Activated CD4-positive, alpha-beta T cell treated with anti-CD3 and anti-CD28 coated beads, Interleukin-2, amount 10 ng/mL, durations not matched to agents 7 days and 5 days (primary cell): Measurements from ENCODE around the gene GRAMD1C. TPM values are rescaled to one million over a fixed set of nuclear protein-coding genes. Genes with fewer than 3 reads are reported as not detected.

ENCODE experiments used
- CTCF ChIA-PET: fragments of 350-600 bp; sonication (Branson Sonifier 250); formaldehyde crosslinking; loops from one replicate; lab custom pipeline; 2021; ENCODE audit warnings: antibody characterized with exemption; lab: Charles Lee
- POLR2A ChIA-PET: fragments of 350-600 bp; sonication (Branson Sonifier 250); formaldehyde crosslinking; loops from one replicate; lab custom pipeline; 2021; ENCODE audit warnings: antibody characterized with exemption; lab: Charles Lee
- DNase-seq: peaks from one replicate; pipeline ENCODE4 v3.0.0-alpha.2; 2020
- H3K27ac Mint-ChIP-seq: one replicate; pipeline ENCODE4 v1.8.0; 2021; ENCODE audit warnings: mild to moderate bottlenecking, moderate library complexity, mixed read lengths
- H3K27me3 Mint-ChIP-seq: one replicate; pipeline ENCODE4 v1.8.0; 2021; ENCODE audit warnings: mixed read lengths
- H3K36me3 Mint-ChIP-seq: one replicate; pipeline ENCODE4 v1.8.0; 2021; ENCODE audit warnings: low read depth, mixed read lengths
- H3K4me1 Mint-ChIP-seq: one replicate; pipeline ENCODE4 v1.8.0; 2021; ENCODE audit warnings: mixed read lengths
- H3K4me3 Mint-ChIP-seq: one replicate; pipeline ENCODE4 v1.8.0; 2021; ENCODE audit warnings: mild to moderate bottlenecking, moderate library complexity, mixed read lengths
- H3K9me3 Mint-ChIP-seq: one replicate; pipeline ENCODE4 v1.8.0; 2021; ENCODE audit warnings: mixed read lengths
- total RNA-seq, 2 experiments: library from RNA; stranded (reverse); gene quantifications; one replicate each; pipeline ENCODE4 v1.2.3, GENCODE V29; 2021

The GRAMD1C gene
- total RNA-seq, 2 experiments from 2014 or later: 0.29 to 0.35 TPM

GRCh38 chr3:113981803-113982202 is 143.2 kb downstream of the GRAMD1C start:
- ChIA-PET POLR2A (no interaction called here), CTCF (interaction anchor here (1.4 kb wide), 1 partner anchor 31 kb away, joined by 3 read pairs; no protein-coding TSS in a partner anchor)
- H3K27me3 Mint-ChIP-seq: no peaks in the 10 kb centered on the region
- H3K4me1 Mint-ChIP-seq: peaks cover 5% of the 10 kb centered on the region
- no peak overlapping the region for H3K27ac Mint-ChIP-seq
- no peak overlapping the region for H3K4me3 Mint-ChIP-seq
- no peak for DNase-seq
- H3K9me3 Mint-ChIP-seq: no peaks in the 10 kb centered on the region
- no peaks in the 10 kb centered on the region for H3K36me3 Mint-ChIP-seq

- no peak for DNase-seq
- no peaks in the 10 kb centered on the region for H3K27me3 Mint-ChIP-seq
- no peak overlapping the region for H3K27ac Mint-ChIP-seq
- peaks cover 5% of the 10 kb centered on the region for H3K4me1 Mint-ChIP-seq
- H3K9me3 Mint-ChIP-seq: no peaks in the 10 kb centered on the region
- CTCF ChIA-PET: no interaction called here
- no peak overlapping the region for H3K4me3 Mint-ChIP-seq
- H3K36me3 Mint-ChIP-seq: no peaks in the 10 kb centered on the region
- POLR2A ChIA-PET: no interaction called here
Observed at GRCh38 chr3:113983544-113983943, 145.0 kb downstream of the GRAMD1C start.

DNA sequence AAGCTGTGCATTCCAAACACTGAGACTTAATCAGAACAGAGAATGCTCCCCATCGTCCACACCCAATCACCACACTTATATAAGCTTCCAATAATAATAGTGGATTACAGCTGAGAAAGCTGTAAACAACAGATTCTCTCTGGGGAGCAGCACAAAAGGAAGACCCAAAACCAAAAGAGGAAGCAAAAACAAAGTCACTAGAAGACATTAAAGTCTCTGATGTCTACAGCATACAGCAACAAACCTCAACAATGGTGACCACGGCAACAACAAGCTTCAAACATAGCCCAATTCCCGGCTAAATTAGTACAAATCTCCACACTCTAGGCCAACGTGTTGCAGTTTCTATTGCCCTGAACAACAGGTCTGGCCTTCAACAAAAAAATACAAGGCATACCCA is 147.0 kb downstream of the GRAMD1C start:
- DNase-seq: peak; percentile 8
- ChIA-PET CTCF (interaction anchor here (1.7 kb wide), 1 partner anchor 10 kb away, joined by 4 read pairs; no protein-coding TSS in a partner anchor), POLR2A (no interaction called here)
- Mint-ChIP-seq H3K4me3 (no peak overlapping the region), H3K27me3 (no peaks in the 10 kb centered on the region), H3K27ac (no peak overlapping the region), H3K9me3 (no peaks in the 10 kb centered on the region), H3K36me3 (no peaks in the 10 kb centered on the region), H3K4me1 (peaks cover 5% of the 10 kb centered on the region)

Other genes with a start within 250 kb of the GRAMD1C start
- gene USF3, start 142.1 kb upstream of the GRAMD1C start, total RNA-seq: 10 to 100 TPM; 18.3 to 20.4 TPM
- 10 to 100 TPM; 91.4 to 95.2 TPM for gene NAA50, start 92.5 kb upstream of the GRAMD1C start, total RNA-seq
- gene ATP6V1A, start 91.8 kb upstream of the GRAMD1C start, total RNA-seq: 10 to 100 TPM; 40.7 to 41.7 TPM
- gene ZDHHC23, start 109.2 kb downstream of the GRAMD1C start, total RNA-seq: 1 to 10 TPM; 2.8 to 3.3 TPM
- 1 to 10 TPM; 2.9 to 3.2 TPM for gene CCDC191, start 217.7 kb downstream of the GRAMD1C start, total RNA-seq
- 10 to 100 TPM; 28.7 to 38.3 TPM for gene QTRT2, start 217.9 kb downstream of the GRAMD1C start, total RNA-seq